Stimulated activated CD8-positive, alpha-beta memory T cell treated with anti-CD3 and anti-CD28 coated beads, Interleukin-12 subunit alpha, Interleukin-12 subunit beta, amount 100 ng/mL, for 1 hour (primary cell): ENCODE results near the gene NECTIN1.
A peak's percentile ranks its signal among the peaks of the same experiment; 100 is the strongest.

ENCODE experiments used
- DNase-seq: peaks from one replicate; pipeline ENCODE4 v3.0.0-alpha.2; 2020; ENCODE audit warnings: low read depth

Gene NECTIN1, protein sequence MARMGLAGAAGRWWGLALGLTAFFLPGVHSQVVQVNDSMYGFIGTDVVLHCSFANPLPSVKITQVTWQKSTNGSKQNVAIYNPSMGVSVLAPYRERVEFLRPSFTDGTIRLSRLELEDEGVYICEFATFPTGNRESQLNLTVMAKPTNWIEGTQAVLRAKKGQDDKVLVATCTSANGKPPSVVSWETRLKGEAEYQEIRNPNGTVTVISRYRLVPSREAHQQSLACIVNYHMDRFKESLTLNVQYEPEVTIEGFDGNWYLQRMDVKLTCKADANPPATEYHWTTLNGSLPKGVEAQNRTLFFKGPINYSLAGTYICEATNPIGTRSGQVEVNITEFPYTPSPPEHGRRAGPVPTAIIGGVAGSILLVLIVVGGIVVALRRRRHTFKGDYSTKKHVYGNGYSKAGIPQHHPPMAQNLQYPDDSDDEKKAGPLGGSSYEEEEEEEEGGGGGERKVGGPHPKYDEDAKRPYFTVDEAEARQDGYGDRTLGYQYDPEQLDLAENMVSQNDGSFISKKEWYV

DNA sequence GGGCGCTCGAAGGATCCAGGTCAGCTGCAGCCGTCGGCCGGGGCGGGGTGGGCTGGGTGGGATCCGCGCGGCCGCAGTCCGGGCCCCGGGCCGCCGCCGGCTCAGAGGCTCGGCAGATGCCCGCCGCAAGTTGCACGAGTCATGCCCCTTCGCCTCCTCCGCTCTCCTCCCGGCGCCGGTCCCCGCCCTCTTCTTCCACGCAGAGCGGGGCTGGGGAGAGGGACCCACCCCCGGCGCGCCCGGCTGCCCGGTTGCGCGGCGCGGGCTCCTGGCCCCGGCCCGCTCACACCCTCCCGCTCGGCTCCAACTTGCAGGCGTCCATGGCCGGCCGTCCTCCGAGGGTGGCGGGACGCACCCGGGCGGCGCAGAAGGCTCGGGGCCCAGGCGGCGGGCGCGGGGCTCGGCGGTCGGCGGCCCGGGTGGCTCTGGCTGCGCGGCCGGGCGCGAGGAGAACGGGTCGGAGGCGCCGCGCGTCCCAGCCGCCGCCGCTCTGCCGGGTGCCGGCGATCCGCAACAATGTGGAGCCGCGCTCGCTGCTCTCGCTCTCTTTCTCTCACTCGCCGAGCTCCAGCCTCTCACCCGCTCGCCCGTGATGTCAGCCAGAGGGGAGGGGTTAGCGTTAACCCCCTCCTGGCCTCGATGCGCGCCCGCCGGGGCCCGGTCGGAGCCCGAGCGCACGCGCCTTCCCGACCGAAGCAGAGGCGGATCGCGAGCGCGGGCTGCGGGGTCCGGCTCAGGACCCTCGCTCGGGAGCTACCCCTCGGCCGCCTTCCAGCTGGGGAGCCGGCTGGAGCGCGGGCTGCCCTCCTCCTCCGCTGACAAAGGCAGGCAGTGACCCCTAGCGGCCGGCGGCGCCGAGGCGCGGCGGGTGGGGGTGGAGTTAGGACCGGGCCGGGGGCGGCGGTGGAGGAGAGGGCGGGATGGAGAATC is at the start of gene NECTIN1:
Gene NECTIN1, minus strand, starts transcription at position 550 of the 930 bp plus-strand sequence. CDS start 647 bp downstream, outside the sequence.
- peak; percentile 76 for DNase-seq

GRCh38 chr11:119778391-119779194 is 49.6 kb upstream of the NECTIN1 start:
- no peak for DNase-seq

DNA sequence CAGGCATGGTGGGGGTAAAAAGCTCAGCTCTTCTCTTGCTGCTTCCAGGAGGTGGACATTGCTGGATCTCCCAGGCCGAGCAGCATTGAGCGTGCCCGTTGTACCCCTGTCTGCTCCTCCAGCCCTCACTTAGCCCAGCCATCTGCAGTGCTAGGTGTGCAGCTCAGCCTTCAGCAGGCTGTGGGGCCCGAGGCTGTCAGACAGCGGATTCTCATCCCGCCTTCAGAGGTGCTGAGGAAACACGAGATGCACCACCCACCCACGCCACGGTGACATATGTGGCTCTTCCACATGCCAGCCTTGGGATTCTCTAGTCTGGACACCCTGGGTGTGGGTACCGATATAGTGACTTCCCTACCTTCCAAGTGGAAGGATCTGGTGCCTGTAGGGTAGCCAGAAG is 48.9 kb upstream of the NECTIN1 start:
- no peak for DNase-seq

DNA sequence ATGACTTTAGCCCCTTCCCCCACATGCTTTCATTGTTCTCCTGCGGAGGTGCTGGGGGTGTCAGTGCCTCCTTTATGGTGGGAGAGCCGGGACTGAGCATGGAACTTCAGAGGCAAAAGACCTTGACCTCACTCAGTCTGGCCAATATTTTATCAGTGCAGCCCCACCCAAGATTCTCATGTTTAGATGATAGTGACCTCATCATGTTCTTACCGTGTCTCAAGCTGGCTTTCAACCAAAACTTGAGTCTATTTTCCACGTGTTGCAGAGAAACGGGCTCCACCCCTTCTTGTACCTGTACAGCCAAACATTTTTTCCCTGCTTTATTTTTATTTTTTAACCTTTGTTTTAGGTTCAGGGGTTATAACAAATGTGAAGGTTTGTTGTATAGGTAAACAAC is 47.7 kb upstream of the NECTIN1 start:
- no peak for DNase-seq

GRCh38 chr11:119776031-119776636 is 47.1 kb upstream of the NECTIN1 start:
- DNase-seq, result no peak

DNA sequence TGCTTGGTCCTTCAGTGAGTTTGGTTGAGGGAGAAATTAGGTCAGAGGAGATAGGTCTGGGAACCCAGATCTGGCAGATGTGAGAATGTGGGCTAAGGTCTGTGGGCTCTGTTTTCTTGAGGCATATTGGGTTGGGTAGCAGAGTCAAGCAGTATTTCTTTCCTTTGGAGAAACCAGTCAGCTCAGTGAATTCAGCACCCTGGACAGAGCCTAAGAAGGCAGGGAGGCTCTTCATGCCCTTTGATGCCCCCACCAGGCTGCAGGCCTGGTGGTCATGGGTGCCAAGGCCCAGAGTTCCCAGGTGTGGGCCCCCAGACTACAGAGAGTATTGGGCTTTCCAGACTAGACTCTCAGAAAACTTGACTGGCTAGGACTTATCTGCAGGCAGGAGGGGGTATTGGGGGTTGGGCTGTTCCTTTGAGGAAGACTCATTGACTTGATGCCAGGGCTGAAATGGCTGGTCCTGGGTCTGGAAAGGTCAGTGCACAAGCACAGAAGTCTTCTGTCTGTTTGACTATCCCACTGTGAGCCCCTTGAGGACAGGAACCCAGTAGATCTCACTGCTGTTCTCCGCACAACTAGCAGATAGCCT is 45.3 kb upstream of the NECTIN1 start:
- no peak for DNase-seq

DNA sequence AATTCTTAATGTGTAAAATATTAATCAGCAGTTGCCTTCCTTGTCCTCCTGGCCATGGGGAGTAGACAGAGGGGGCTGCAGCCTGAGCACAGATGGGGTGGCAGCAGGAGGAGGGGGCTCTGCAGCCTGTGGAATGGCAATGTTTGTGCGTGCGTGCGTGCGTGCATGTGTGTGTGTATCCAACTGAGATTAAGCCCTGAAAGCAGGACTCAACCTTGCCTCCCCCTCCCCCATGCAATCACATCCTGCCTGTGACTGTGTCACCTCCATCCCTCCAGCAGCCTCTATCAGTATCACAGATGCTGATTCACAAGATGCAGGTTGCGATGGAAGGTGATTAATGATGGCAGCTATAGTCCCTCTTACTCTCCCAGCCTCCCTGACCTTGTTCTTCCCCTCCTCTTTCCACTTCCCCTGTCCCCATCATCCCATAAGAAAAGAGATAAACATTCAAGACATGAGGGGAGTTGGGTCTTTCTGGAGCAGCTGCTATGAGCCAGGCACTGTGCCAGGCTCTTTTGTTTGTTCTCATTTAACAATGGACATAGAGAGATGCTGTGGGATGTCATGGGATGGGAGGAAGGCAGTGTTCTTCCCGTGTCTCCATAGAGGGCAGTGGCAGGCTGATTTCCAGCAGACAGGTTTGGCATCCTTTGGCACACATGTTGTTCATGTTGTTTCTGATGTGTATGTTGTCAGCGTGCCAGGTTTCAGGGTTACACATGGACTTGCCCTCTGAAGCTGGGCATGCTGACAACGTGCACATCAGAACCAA is 43.8 kb upstream of the NECTIN1 start:
- DNase-seq, result no peak

- no peak for DNase-seq
Observed at GRCh38 chr11:119772076-119772475, 43.1 kb upstream of the NECTIN1 start.

- DNase-seq, result no peak
Observed at GRCh38 chr11:119771172-119771770, 42.3 kb upstream of the NECTIN1 start.

- no peak for DNase-seq
Observed at GRCh38 chr11:119765628-119766027, 36.6 kb upstream of the NECTIN1 start.

GRCh38 chr11:119764108-119764868 is 35.3 kb upstream of the NECTIN1 start:
- no peak for DNase-seq

GRCh38 chr11:119763071-119763728 is 34.2 kb upstream of the NECTIN1 start:
- DNase-seq, result no peak

GRCh38 chr11:119759747-119760412 is 30.9 kb upstream of the NECTIN1 start:
- no peak for DNase-seq

DNA sequence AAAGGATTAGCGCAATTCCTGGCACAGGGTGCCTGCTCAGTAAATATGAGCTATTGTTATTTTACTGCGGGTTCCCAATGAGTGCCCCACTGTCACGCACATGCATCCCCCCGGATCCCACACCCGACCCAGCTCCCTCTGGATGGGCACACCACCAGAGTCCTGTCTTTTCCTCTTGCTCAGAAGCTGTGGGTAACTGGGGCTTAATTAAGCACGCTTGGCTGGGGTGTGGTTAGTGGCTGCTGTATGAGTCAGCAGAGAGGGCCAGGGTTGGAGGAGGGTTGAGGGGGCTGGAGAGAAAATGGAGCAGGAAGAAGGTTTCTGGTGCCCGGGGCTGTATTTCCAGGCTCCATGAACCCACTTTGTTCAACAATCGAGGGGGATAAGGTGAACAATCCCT is 30.3 kb upstream of the NECTIN1 start:
- DNase-seq, result no peak

- no peak for DNase-seq
Observed at GRCh38 chr11:119758291-119758690, 29.3 kb upstream of the NECTIN1 start.

DNA sequence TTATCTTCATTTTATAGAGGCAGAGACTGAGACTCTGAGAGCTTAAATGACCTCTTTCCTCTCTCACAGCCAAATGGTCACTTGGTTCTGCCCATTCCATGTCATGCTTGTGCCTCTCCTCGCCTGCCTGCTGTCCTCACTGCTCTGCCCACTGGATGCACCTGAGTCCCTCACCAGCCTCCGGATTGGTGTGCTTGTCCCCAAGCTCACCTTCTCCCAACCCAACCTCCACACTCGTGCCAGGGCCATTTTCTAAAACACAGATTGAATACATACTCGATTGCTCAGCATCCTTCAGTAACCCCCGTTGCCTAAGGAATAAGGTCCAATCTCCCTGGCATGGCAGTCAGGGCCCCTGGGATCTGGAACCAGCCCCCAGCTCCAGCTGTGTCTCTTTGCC is 28.4 kb upstream of the NECTIN1 start:
- DNase-seq, result no peak

- DNase-seq, result no peak
Observed at GRCh38 chr11:119756169-119756865, 27.3 kb upstream of the NECTIN1 start.
